Measurements from ENCODE around the gene NTNG2.

Gene NTNG2

GRCh38 chr9:132154863-132155567, 6.8 kb upstream of the NTNG2 start:
- TF ChIP-seq ZFX (IDR thresholded peaks at IDR 0.05; ENCODE audit: borderline replicate concordance), result no peak
- TF ChIP-seq, protein P1, sequence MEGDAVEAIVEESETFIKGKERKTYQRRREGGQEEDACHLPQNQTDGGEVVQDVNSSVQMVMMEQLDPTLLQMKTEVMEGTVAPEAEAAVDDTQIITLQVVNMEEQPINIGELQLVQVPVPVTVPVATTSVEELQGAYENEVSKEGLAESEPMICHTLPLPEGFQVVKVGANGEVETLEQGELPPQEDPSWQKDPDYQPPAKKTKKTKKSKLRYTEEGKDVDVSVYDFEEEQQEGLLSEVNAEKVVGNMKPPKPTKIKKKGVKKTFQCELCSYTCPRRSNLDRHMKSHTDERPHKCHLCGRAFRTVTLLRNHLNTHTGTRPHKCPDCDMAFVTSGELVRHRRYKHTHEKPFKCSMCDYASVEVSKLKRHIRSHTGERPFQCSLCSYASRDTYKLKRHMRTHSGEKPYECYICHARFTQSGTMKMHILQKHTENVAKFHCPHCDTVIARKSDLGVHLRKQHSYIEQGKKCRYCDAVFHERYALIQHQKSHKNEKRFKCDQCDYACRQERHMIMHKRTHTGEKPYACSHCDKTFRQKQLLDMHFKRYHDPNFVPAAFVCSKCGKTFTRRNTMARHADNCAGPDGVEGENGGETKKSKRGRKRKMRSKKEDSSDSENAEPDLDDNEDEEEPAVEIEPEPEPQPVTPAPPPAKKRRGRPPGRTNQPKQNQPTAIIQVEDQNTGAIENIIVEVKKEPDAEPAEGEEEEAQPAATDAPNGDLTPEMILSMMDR (IDR thresholded peaks at IDR 0.05), result no peak
- H3K27ac ChIP-seq, result no peak overlapping the region

GRCh38 chr9:132155568-132155895, 6.3 kb upstream of the NTNG2 start:
- no peak overlapping the region for H3K27ac ChIP-seq
- no peak for TF ChIP-seq ZFX (IDR thresholded peaks at IDR 0.05; ENCODE audit: borderline replicate concordance)
- TF ChIP-seq, protein P1 (IDR thresholded peaks at IDR 0.05), result no peak

DNA sequence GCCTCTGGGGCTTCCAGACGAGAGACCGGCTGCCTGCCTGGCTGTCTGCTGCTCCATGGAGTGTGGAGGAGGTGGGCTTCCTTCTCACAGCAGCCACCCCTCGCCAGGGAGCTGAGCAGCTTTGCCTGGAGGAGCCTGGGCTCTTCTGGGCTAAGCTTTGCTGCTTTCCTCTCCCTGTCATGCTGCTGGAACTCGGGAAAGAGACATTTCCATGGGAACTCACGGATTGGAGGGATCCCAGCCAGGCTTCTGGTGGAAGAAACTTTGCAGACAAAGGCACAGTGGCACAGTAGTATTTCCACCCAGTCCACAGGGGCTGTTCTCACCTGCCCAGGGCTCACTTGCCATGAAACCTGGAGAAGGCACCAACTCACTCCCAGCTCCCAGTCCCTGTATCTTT, 5.6 kb upstream of the NTNG2 start:
- no peak for TF ChIP-seq ZFX (IDR thresholded peaks at IDR 0.05; ENCODE audit: borderline replicate concordance)
- TF ChIP-seq, protein P1 (IDR thresholded peaks at IDR 0.05), result no peak
- H3K27ac ChIP-seq, result no peak overlapping the region

DNA sequence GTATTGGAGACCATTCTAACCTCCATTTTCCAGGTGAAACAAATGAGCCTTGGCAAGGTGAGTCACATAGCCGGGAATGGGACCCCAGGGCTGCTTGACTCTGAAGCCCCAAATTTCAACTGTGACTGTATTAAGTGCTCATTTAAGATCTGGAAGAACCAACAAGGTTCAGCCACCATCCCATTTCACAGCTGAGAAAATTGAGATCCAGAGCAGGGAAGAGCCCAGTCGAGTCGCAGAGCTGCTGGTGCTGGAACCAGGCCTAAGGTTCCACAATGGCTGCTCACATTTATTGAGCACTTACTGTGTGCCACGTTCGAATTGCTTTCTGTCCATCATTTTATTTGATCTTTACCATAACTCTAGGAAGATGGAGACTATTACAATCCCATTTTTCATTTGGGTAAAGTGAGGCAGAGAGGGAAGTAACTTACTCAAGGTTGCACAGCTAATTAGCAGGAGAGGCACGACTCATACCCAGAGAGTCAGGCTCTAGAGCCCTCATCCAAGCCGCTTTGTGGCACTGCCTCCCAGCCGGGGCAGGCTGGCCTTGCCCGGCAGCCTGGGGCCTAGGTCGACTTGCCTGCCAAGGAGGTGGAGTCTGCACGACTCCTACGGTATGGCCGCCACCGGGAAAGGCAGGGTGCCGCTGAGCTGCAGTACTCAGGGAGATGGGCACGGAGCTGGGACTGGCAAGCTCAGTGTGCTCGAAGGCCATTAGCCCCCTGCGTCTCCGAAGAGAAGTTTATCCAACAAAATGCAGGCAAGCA, 4.3 kb upstream of the NTNG2 start:
- H3K27ac ChIP-seq, result no peak overlapping the region
- no peak for TF ChIP-seq ZFX (IDR thresholded peaks at IDR 0.05; ENCODE audit: borderline replicate concordance)
- TF ChIP-seq, protein P1 (IDR thresholded peaks at IDR 0.05), result no peak

GRCh38 chr9:132160802-132161742, 786 bp upstream of the NTNG2 start:
- no peak overlapping the region for H3K27ac ChIP-seq
- TF ChIP-seq, protein P1 (IDR thresholded peaks at IDR 0.05), result no peak
- TF ChIP-seq ZFX (IDR thresholded peaks at IDR 0.05; ENCODE audit: borderline replicate concordance), result no peak

- no peak overlapping the region for H3K27ac ChIP-seq
- no peak for TF ChIP-seq ZFX (IDR thresholded peaks at IDR 0.05; ENCODE audit: borderline replicate concordance)
- TF ChIP-seq, protein P1 (IDR thresholded peaks at IDR 0.05), result no peak
Measured at GRCh38 chr9:132162764-132163456, 1.1 kb downstream of the NTNG2 start.
